Subcutaneous adipose tissue (tissue), 4 donors: ENCODE data around the gene RNU4-1. TPM values are rescaled to one million over a fixed set of nuclear protein-coding genes. Genes with fewer than 3 reads are reported as not detected.

Experiments used
- total RNA-seq, 4 donors: library from RNA; depleted of rRNA; stranded (reverse); fragments of >200 nt; gene quantifications; one replicate each; pipeline ENCODE4 v1.1.0, GENCODE V29; 2016
- TF ChIP-seq, protein P1 (sequence below): fragments of 450-650 bp; IDR thresholded peaks from one replicate; pipeline ENCODE4 v1.5.1; 2016; ENCODE audit warnings: low read depth, mild to moderate bottlenecking, control low read depth, antibody characterized with exemption, moderate library complexity

Gene RNU4-1
- under 1 TPM; under 0.01 TPM for total RNA-seq

DNA sequence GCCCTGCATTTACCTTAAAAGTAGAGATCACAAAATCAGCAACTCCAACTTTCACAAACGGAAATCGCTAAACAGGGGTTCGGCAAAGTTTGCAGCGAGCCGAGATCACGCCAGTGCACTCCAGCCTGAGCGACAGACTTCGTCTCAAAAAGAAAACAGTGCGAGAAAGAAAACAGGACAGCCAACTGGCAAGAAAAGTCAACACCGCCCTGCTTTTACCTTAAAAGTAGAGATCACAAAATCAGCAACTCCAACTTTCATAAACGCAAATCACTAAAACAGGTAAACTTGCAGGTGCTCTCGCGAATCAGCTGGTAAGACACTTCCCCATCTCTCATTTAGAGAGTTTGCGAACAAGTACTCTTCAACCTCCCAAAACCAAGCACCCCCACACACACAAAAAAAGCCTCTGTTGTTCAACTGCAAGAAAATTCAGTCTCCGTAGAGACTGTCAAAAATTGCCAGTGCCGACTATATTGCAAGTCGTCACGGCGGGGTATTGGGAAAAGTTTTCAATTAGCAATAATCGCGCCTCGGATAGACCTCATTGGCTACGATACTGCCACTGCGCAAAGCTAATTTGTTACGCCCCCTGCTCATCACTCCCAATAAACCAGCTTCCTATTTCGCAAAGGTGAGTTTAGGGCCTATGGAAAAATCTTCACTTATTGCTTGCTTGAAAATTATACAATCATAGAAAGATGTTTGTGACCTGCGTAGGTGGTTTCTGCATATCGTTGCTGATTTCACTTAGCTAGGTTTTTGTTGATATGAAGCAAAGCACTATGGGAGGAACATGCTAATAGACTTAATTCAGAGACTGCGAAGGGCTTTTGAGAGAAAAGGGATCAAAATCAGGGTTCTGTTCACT is at the start of gene RNU4-1:
Gene RNU4-1 (minus strand): TSS at position 577 of the 871 bp plus-strand sequence.
- TF ChIP-seq, protein P1, sequence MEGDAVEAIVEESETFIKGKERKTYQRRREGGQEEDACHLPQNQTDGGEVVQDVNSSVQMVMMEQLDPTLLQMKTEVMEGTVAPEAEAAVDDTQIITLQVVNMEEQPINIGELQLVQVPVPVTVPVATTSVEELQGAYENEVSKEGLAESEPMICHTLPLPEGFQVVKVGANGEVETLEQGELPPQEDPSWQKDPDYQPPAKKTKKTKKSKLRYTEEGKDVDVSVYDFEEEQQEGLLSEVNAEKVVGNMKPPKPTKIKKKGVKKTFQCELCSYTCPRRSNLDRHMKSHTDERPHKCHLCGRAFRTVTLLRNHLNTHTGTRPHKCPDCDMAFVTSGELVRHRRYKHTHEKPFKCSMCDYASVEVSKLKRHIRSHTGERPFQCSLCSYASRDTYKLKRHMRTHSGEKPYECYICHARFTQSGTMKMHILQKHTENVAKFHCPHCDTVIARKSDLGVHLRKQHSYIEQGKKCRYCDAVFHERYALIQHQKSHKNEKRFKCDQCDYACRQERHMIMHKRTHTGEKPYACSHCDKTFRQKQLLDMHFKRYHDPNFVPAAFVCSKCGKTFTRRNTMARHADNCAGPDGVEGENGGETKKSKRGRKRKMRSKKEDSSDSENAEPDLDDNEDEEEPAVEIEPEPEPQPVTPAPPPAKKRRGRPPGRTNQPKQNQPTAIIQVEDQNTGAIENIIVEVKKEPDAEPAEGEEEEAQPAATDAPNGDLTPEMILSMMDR: no peak

DNA sequence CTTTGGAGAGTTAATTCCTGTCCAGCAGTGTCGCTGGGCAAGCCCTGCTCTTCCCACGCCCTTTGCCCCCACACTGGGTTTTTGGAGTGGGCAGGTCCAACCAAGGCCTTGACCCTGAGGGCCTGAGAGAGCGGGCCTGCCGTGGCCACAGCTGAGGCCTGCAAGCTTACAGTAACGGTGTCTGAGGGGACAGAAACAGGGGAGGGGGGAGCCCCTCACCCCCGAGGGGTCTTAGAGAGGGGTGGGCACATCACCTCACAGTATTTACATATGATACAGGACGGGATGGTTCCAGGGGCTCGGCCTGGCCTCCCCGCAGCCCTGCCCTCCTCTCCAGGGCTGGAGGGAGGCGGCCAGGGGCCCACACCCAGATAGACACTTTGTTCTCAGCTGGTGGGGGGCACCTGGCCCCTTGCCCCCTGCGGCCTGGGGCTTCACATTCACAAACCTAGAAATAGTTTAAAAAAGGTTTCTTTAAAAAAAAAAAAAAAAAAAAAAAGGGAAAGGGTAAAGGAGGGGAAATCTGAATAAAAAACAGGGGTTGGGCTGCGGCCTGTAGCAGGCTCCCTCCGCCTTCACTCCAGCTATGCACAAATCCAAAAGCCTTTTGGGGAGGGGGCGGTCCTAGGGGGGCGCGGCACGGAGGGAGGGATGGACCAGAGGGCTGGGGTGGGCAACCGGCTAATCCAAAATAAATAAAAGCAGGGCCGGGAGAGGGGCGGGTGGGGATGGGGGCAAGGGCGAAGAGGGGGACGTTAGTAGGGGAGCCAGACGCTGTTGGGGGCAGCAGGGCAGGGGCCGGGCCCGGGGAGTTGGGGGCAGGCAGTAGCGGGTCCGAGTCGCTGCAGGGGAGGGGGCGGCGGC is 49.4 kb upstream of the RNU4-1 start:
- TF ChIP-seq, protein P1: no peak

DNA sequence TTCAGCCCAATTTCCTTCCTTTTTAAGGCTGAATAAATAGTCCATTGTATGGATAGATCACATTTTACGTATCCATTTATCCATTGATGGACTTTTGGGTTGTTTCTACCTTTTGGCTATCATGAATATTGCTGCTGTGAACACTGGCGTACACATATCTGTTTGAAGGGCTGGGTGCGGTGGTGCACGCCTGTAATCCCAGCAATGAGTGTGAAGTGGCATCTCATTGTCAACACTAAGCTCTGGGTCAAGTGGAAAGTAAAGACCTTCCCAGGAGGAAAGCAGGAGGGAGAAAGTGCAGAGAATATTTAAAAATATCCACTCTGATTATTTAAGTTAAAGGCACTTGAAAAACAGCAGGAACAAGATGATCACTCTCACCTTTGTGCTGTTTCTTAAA is 46.2 kb upstream of the RNU4-1 start:
- TF ChIP-seq, protein P1: no peak

DNA sequence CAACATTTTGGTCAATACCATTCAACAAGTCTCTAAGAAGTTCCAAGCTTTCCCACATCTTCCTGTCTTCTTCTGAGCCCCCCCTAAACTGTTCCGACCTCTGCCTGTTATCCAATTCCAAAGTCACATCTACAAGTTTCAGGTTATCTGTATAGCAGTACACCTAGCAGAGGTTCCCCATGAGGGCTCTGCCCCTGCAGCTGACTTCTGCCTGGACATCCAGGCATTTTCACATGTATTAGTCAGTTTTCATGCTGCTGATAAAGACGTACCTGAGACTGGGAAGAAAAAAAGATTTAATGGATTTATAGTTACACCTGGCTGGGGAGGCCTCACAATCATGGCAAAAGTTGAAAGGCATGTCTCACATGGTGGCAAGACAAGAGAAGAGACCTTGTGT is 44.7 kb upstream of the RNU4-1 start:
- TF ChIP-seq, protein P1: no peak

DNA sequence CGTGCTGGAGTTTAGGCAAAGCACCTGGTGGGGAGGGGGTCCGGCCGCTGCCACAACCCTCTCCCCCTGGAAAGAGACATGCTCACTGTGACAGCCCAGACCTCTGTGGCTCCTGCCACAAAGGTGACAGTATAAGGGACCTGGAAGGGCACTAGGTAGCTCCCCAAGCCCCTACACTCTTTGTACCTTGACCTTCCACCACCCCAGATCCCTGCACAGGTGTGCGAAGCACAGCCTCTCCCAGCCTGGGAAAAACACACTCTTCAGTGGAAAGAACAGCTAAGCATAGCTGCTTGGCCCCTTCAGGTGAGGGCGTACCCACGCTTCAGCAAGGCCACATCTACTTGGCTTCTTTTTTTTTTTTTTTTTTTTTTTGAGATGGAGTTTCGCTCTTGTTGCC is 39.5 kb upstream of the RNU4-1 start:
- TF ChIP-seq, protein P1: no peak

DNA sequence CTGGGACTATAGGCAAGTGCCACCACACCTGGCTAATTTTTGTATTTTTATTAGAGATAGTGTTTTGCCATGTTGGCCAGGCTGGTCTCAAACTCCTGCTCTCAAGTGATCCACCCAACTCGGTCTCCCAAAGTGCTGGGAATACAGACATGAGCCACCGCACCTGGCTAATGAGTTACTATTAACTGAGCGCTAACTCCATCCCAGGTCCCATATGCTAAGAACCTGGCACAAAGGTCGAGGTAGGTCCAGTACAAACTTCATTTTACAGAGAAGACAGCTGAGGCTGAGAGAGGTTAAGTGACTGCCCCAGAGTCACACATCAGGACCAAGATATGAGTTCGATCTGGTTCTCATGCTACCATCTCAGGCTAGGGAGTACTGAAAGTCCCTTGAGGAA is 39.0 kb upstream of the RNU4-1 start:
- TF ChIP-seq, protein P1: no peak

DNA sequence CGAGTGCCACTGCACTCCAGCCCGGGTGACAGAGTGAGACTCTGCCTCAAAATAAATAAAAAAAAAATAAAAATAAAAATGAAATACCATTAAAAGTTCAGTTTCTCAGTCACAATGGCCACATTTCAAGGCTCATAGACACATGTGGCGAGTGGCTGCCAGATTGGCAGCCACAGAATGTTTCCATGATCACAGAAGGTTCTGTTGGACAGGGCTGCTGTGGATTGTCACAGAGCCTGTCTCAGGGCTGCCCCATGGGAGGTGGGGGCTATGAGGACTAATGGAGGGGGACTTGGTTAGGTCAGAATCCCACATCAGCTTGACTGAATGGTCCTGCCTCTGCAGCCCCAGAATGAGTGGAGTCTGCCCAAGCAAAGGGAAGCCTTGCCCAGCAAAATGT is 38.4 kb upstream of the RNU4-1 start:
- TF ChIP-seq, protein P1: no peak
